PFSK-1 (cell line): Measurements from ENCODE around the gene TSC1.

Experiments used
- FOXP2 ChIP-seq: optimal IDR thresholded peaks from 2 replicates; pipeline ENCODE3; 2011; ENCODE audit warnings: borderline replicate concordance, control low read depth, inconsistent platforms; ENCODE audit not compliant: insufficient read depth; ENCODE audit errors: extremely low read length, extremely low read depth
- POLR2AphosphoS5 ChIP-seq: IDR thresholded peaks from 2 replicates; pipeline ENCODE4 v1.6.1; 2012; ENCODE audit warnings: low read depth, mild to moderate bottlenecking, control low read depth, low read length, moderate library complexity
- SIN3A ChIP-seq: IDR thresholded peaks from 2 replicates; pipeline ENCODE4 v1.6.1; 2012; ENCODE audit warnings: mild to moderate bottlenecking, low read length, moderate library complexity, borderline replicate concordance; ENCODE audit not compliant: insufficient read depth
- TAF1 ChIP-seq: IDR thresholded peaks from 2 replicates; pipeline ENCODE4 v1.6.1; 2012; ENCODE audit warnings: low read length, control low read depth, borderline replicate concordance; ENCODE audit not compliant: insufficient read depth
- TF ChIP-seq, protein P1 (sequence below), 2 experiments: IDR thresholded peaks; 2 replicates each; pipeline versions ENCODE4 v1.6.1 to v1.8.0; 2011 to 2012; ENCODE audit warnings: low read depth in 2 of 2, low read length in 2 of 2, control low read depth in 1 of 2, inconsistent platforms in 1 of 2, mild to moderate bottlenecking in 1 of 2, moderate library complexity in 1 of 2; ENCODE audit not compliant: insufficient read depth in 1 of 2

TSC1 gene

GRCh38 chr9:132910376-132910775 lies 34.0 kb downstream of the TSC1 start:
- TF ChIP-seq FOXP2: no peak

DNA sequence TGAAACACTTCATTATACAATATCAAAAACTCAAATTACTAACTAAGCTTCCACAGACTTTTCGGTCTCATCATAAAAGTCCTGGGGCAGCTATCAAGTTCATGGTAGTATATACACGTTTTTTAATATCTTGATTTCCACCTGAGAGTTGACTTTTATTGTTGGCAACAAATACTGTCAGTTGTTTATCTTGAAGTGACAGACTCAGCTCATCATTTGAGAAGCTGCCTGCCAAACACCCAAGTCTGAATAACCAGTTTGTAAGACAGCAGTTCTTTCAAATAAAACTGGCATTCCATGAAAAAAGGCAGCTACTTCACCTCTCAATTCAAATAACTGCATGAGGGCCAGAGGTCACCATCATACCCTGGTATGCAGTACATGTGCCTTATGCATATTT lies 35.1 kb downstream of the TSC1 start:
- TF ChIP-seq POLR2AphosphoS5 (no peak), SIN3A (no peak), TAF1 (no peak), FOXP2 (no peak)
- TF ChIP-seq, protein P1, sequence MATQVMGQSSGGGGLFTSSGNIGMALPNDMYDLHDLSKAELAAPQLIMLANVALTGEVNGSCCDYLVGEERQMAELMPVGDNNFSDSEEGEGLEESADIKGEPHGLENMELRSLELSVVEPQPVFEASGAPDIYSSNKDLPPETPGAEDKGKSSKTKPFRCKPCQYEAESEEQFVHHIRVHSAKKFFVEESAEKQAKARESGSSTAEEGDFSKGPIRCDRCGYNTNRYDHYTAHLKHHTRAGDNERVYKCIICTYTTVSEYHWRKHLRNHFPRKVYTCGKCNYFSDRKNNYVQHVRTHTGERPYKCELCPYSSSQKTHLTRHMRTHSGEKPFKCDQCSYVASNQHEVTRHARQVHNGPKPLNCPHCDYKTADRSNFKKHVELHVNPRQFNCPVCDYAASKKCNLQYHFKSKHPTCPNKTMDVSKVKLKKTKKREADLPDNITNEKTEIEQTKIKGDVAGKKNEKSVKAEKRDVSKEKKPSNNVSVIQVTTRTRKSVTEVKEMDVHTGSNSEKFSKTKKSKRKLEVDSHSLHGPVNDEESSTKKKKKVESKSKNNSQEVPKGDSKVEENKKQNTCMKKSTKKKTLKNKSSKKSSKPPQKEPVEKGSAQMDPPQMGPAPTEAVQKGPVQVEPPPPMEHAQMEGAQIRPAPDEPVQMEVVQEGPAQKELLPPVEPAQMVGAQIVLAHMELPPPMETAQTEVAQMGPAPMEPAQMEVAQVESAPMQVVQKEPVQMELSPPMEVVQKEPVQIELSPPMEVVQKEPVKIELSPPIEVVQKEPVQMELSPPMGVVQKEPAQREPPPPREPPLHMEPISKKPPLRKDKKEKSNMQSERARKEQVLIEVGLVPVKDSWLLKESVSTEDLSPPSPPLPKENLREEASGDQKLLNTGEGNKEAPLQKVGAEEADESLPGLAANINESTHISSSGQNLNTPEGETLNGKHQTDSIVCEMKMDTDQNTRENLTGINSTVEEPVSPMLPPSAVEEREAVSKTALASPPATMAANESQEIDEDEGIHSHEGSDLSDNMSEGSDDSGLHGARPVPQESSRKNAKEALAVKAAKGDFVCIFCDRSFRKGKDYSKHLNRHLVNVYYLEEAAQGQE (IDR thresholded peaks at IDR 0.05; ENCODE audit: insufficient read depth in 1 of 2, low read depth in 2 of 2, low read length in 2 of 2): no peak

- TF ChIP-seq SIN3A (no peak), TAF1 (no peak), FOXP2 (no peak), POLR2AphosphoS5 (no peak)
- TF ChIP-seq, protein P1 (IDR thresholded peaks at IDR 0.05; ENCODE audit: insufficient read depth in 1 of 2, low read depth in 2 of 2, low read length in 2 of 2): no peak
These were observed 35.8 kb downstream of the TSC1 start for GRCh38 chr9:132908635-132909034.

GRCh38 chr9:132905726-132906125 lies 38.7 kb downstream of the TSC1 start:
- no peak for TF ChIP-seq SIN3A
- TF ChIP-seq POLR2AphosphoS5: no peak
- no peak for TF ChIP-seq TAF1
- no peak for TF ChIP-seq FOXP2
- TF ChIP-seq, protein P1 (IDR thresholded peaks at IDR 0.05; ENCODE audit: insufficient read depth in 1 of 2, low read depth in 2 of 2, low read length in 2 of 2): no peak

GRCh38 chr9:132903574-132904492 lies 40.6 kb downstream of the TSC1 start:
- TF ChIP-seq, protein P1 (IDR thresholded peaks at IDR 0.05; ENCODE audit: insufficient read depth in 1 of 2, low read depth in 2 of 2, low read length in 2 of 2): no peak
